ENCODE measurements around the gene AR. TPM values are rescaled to one million over a fixed set of nuclear protein-coding genes. Genes with fewer than 3 reads are reported as not detected.

The AR gene
- total and polyA plus RNA-seq, 2 donors (not counting 3 experiments of a cell fraction or from before 2014, with no cell fraction given) = 9.3 to 16.0 TPM

- Histone ChIP-seq H3K9me1 (replicated peaks; ENCODE audit: control insufficient read depth, extremely low read depth, insufficient read depth, low read length) (no peaks in the 10 kb centered on the region), H3K4me3 (replicated peaks in 1 of 3; ENCODE audit: insufficient read depth in 1 of 3, low read depth in 1 of 3, low read length in 3 of 3) (no peak overlapping the region), H3K4me1 (ENCODE audit: control insufficient read depth, extremely low read depth, insufficient read depth, low read length) (peaks cover 14% of the 10 kb centered on the region), H3K27me3 (ENCODE audit: control insufficient read depth in 2 of 2, insufficient read depth in 2 of 2, low read length in 2 of 2) (no peaks in the 10 kb centered on the region), H2AFZ (ENCODE audit: low read depth, low read length) (no peak overlapping the region), H3K4me2 (ENCODE audit: insufficient read depth, low read length) (no peak overlapping the region), H3K9ac (replicated peaks; ENCODE audit: extremely low read depth, insufficient read depth, low read length) (no peak overlapping the region), H3K36me3 (ENCODE audit: control insufficient read depth in 2 of 2, extremely low read depth in 1 of 2, insufficient read depth in 2 of 2, low read length in 2 of 2) (peaks cover 0 to 8% of the 10 kb centered on the region in 2 experiments), H3K79me2 (ENCODE audit: control insufficient read depth, insufficient read depth, low read length) (no peaks in the 10 kb centered on the region), H3K9me3 (replicated peaks; ENCODE audit: control insufficient read depth, insufficient read depth, low read length) (no peaks in the 10 kb centered on the region), H3K27ac (ENCODE audit: insufficient read depth, low read depth, low read length) (no peak overlapping the region), H4K20me1 (replicated peaks; ENCODE audit: control insufficient read depth, extremely low read depth, insufficient read depth, low read length) (no peaks in the 10 kb centered on the region)
- BruUV-seq (replicated peaks) = no TSS peak
- ChIA-PET CTCF (no interaction called here), POLR2A (no interaction called here)
- intact Hi-C loops (cut with micrococcal nuclease) (no loop called here), dilution Hi-C loops (cut with MboI; ENCODE audit: extremely low pct_ligation_motif_present, low sequenced_read_pairs) (no loop called here)
- peak; percentile 73 for FAIRE-seq
- TF ChIP-seq, protein P1, sequence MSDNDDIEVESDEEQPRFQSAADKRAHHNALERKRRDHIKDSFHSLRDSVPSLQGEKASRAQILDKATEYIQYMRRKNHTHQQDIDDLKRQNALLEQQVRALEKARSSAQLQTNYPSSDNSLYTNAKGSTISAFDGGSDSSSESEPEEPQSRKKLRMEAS (IDR thresholded peaks at IDR 0.05; ENCODE audit: insufficient read depth, insufficient read length) = no peak
- peak; percentile 41 for DNase-seq (ENCODE audit: low read depth, low spot score)
These were observed 176.5 kb downstream of the AR start for GRCh38 chrX:67720344-67720743.

- DNase-seq (ENCODE audit: low read depth, low spot score) = peak; percentile 48
These were observed 177.5 kb downstream of the AR start for GRCh38 chrX:67721321-67721720.

More at GRCh38 chrX:67721321-67721720, 177.5 kb downstream of the AR start:
- dilution Hi-C loops (cut with MboI; ENCODE audit: extremely low pct_ligation_motif_present, low sequenced_read_pairs) (no loop called here), intact Hi-C loops (cut with micrococcal nuclease) (no loop called here)
- FAIRE-seq = peak; percentile 91
- POLR2A ChIA-PET = no interaction called here
- Histone ChIP-seq H3K9me1 (replicated peaks; ENCODE audit: control insufficient read depth, extremely low read depth, insufficient read depth, low read length) (no peaks in the 10 kb centered on the region), H3K9me3 (replicated peaks; ENCODE audit: control insufficient read depth, insufficient read depth, low read length) (no peaks in the 10 kb centered on the region), H3K9ac (replicated peaks; ENCODE audit: extremely low read depth, insufficient read depth, low read length) (no peak overlapping the region), H3K4me3 (replicated peaks in 1 of 3; ENCODE audit: insufficient read depth in 1 of 3, low read depth in 1 of 3, low read length in 3 of 3) (no peak overlapping the region), H2AFZ (ENCODE audit: low read depth, low read length) (no peak overlapping the region), H3K79me2 (ENCODE audit: control insufficient read depth, insufficient read depth, low read length) (no peaks in the 10 kb centered on the region), H3K27ac (ENCODE audit: insufficient read depth, low read depth, low read length) (no peak overlapping the region), H3K27me3 (ENCODE audit: control insufficient read depth in 2 of 2, insufficient read depth in 2 of 2, low read length in 2 of 2) (no peaks in the 10 kb centered on the region), H3K4me1 (ENCODE audit: control insufficient read depth, extremely low read depth, insufficient read depth, low read length) (peaks cover 14% of the 10 kb centered on the region), H4K20me1 (replicated peaks; ENCODE audit: control insufficient read depth, extremely low read depth, insufficient read depth, low read length) (no peaks in the 10 kb centered on the region), H3K4me2 (ENCODE audit: insufficient read depth, low read length) (peak overlapping the region; percentile 47), H3K36me3 (ENCODE audit: control insufficient read depth in 2 of 2, extremely low read depth in 1 of 2, insufficient read depth in 2 of 2, low read length in 2 of 2) (peaks cover 0 to 8% of the 10 kb centered on the region in 2 experiments)
- CTCF ChIA-PET = no interaction called here
- TF ChIP-seq FOS (IDR thresholded peaks at IDR 0.05; ENCODE audit: borderline replicate concordance, insufficient read depth, low read length) (no peak), MYC (IDR thresholded peaks at IDR 0.05; ENCODE audit: low read depth, low read length) (no peak), GATA2 (IDR thresholded peaks at IDR 0.05; ENCODE audit: insufficient read depth, insufficient read length, low read depth, low read length) (no peak), POLR2A (IDR thresholded peaks at IDR 0.05; ENCODE audit: low read depth, low read length) (no peak), JUN (IDR thresholded peaks at IDR 0.05; ENCODE audit: borderline replicate concordance, insufficient read depth, insufficient read length, low read depth) (no peak), EZH2 (IDR thresholded peaks at IDR 0.05; ENCODE audit: borderline replicate concordance, low read depth, low read length, severe bottlenecking) (no peak), POLR2AphosphoS5 (IDR thresholded peaks at IDR 0.05; ENCODE audit: insufficient read depth, low read depth, low read length) (no peak)
- TF ChIP-seq, protein P1 (IDR thresholded peaks at IDR 0.05; ENCODE audit: insufficient read depth, insufficient read length) = no peak
- TF ChIP-seq, protein P2, sequence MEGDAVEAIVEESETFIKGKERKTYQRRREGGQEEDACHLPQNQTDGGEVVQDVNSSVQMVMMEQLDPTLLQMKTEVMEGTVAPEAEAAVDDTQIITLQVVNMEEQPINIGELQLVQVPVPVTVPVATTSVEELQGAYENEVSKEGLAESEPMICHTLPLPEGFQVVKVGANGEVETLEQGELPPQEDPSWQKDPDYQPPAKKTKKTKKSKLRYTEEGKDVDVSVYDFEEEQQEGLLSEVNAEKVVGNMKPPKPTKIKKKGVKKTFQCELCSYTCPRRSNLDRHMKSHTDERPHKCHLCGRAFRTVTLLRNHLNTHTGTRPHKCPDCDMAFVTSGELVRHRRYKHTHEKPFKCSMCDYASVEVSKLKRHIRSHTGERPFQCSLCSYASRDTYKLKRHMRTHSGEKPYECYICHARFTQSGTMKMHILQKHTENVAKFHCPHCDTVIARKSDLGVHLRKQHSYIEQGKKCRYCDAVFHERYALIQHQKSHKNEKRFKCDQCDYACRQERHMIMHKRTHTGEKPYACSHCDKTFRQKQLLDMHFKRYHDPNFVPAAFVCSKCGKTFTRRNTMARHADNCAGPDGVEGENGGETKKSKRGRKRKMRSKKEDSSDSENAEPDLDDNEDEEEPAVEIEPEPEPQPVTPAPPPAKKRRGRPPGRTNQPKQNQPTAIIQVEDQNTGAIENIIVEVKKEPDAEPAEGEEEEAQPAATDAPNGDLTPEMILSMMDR (IDR thresholded peaks at IDR 0.05; ENCODE audit: extremely low read depth in 1 of 2, insufficient read depth in 1 of 2, low read depth in 1 of 2, low read length in 2 of 2) = no peak
- no TSS peak for BruUV-seq (replicated peaks)
